GM23248 (cell line): ENCODE data around the gene GPR155. TPM values are rescaled to one million over a fixed set of nuclear protein-coding genes. Genes with fewer than 3 reads are reported as not detected.
"Not testable (repeated sequence)": the region's sequence is repeated elsewhere in the genome, so short reads cannot be mapped to it uniquely, and the experiment has no call there.

Experiments used
- DNase-seq: peaks from one replicate; pipeline ENCODE4 v3.0.0-alpha.2; 2015
- H2AFZ ChIP-seq: fragments of 200-600 bp; sonication (generic); 2 replicates; pipeline ENCODE4 v1.6.1; 2016; ENCODE audit warnings: antibody characterized with exemption
- H3F3A ChIP-seq: fragments of 200-600 bp; sonication (generic); 2 replicates; pipeline ENCODE4 v1.6.1; 2016; ENCODE audit warnings: mild to moderate bottlenecking, antibody characterized with exemption, mixed run types; ENCODE audit not compliant: insufficient read depth
- H3K27ac ChIP-seq: fragments of 200-600 bp; sonication (generic); 2 replicates; pipeline ENCODE4 v1.5.1; 2016; ENCODE audit warnings: mild to moderate bottlenecking
- H3K27me3 ChIP-seq: fragments of 200-600 bp; sonication (generic); replicated peaks from 2 replicates; pipeline ENCODE4 v1.6.1; 2016; ENCODE audit warnings: mild to moderate bottlenecking; ENCODE audit not compliant: insufficient read depth
- H3K36me3 ChIP-seq: fragments of 200-600 bp; sonication (generic); 2 replicates; pipeline ENCODE4 v1.6.1; 2016; ENCODE audit warnings: low read depth, mild to moderate bottlenecking
- H3K4me1 ChIP-seq: fragments of 200-600 bp; sonication (generic); 2 replicates; pipeline ENCODE4 v1.6.1; 2016; ENCODE audit warnings: mild to moderate bottlenecking; ENCODE audit not compliant: insufficient read depth
- H3K4me2 ChIP-seq: fragments of 200-600 bp; sonication (generic); one replicate; pipeline ENCODE4 v1.6.1; 2016; ENCODE audit warnings: mild to moderate bottlenecking; ENCODE audit not compliant: unreplicated experiment
- H3K4me3 ChIP-seq: fragments of 200-600 bp; sonication (generic); 2 replicates; pipeline ENCODE4 v1.5.1; 2016; ENCODE audit warnings: mild to moderate bottlenecking
- H3K79me2 ChIP-seq: fragments of 200-600 bp; sonication (generic); 2 replicates; pipeline ENCODE4 v1.6.1; 2016; ENCODE audit warnings: mild to moderate bottlenecking; ENCODE audit not compliant: insufficient read depth
- H3K9ac ChIP-seq: fragments of 200-600 bp; sonication (generic); 2 replicates; pipeline ENCODE4 v1.6.1; 2016; ENCODE audit warnings: mild to moderate bottlenecking
- H3K9me2 ChIP-seq: fragments of 200-600 bp; sonication (generic); 2 replicates; pipeline ENCODE4 v1.6.1; 2016; ENCODE audit warnings: mixed run types, mild to moderate bottlenecking, moderate library complexity; ENCODE audit not compliant: insufficient read depth
- H3K9me3 ChIP-seq: fragments of 200-600 bp; sonication (generic); one replicate; pipeline ENCODE4 v1.6.1; 2017; ENCODE audit warnings: low read depth
- H4K20me1 ChIP-seq: fragments of 200-600 bp; sonication (generic); 2 replicates; pipeline ENCODE4 v1.6.0; 2016; ENCODE audit not compliant: insufficient read depth
- EZH2 ChIP-seq: fragments of 200-600 bp; sonication (generic); IDR thresholded peaks from 2 replicates; pipeline ENCODE4 v1.6.1; 2018; ENCODE audit warnings: antibody characterized with exemption, mild to moderate bottlenecking; ENCODE audit not compliant: insufficient read depth, poor library complexity, severe bottlenecking
- EZH2phosphoT487 ChIP-seq: fragments of 200-600 bp; sonication (generic); IDR thresholded peaks from 2 replicates; pipeline ENCODE4 v1.6.1; 2018; ENCODE audit warnings: antibody characterized with exemption, moderate library complexity, mild to moderate bottlenecking, low read depth; ENCODE audit not compliant: insufficient read depth
- WGBS, 2 experiments: methylation state at CpG; one replicate each; pipeline ENCODE4 v1.1.6; 2015 to 2017; ENCODE audit warnings: low lambda C conversion rate in 2 of 2, low coverage in 1 of 2; ENCODE audit errors: missing lambda C conversion rate in 2 of 2; 5-methylcytosine and 5-hydroxymethylcytosine counted together
- in situ Hi-C: fragments of 300-500 bp; cut with MboI; formaldehyde crosslinking; loops from 2 replicates; pipeline ENCODE4 v1.15.0; 2020
- polyA plus RNA-seq: library from polyadenylated mRNA; unstranded; fragments of >200 nt; fragmentation: Nextera tagmentation; extraction: Ambion mirVana; gene quantifications from 2 replicates; pipeline ENCODE4 v1.2.1, GENCODE V29; 2016
- total RNA-seq: library from RNA; depleted of rRNA; stranded (reverse); fragments of >200 nt; shearing (Covaris generic); gene quantifications from 2 replicates; pipeline ENCODE4 v1.2.3, GENCODE V29; 2014

GPR155 gene
- total and polyA plus RNA-seq, 2 experiments from 2014 or later = 3.2 to 3.4 TPM

- in situ Hi-C loops = no loop called here
Measured at GRCh38 chr2:174395284-174395968, 91.4 kb downstream of the GPR155 start, which contains the start of gene SCRN3. Gene SCRN3 (plus strand): TSS chr2:174395730. CDS start chr2:174398284, 2,554 bp downstream.

GRCh38 chr2:174392706-174393105 lies 94.1 kb downstream of the GPR155 start:
- peak; percentile 8 for DNase-seq
- TF ChIP-seq EZH2 (no peak), EZH2phosphoT487 (no peak)
- H3K4me3 ChIP-seq = no peak overlapping the region
- H3F3A ChIP-seq = no peaks in the 10 kb centered on the region
- H2AFZ ChIP-seq = no peak overlapping the region
- peaks cover 22% of the 10 kb centered on the region for H3K4me1 ChIP-seq
- no peak overlapping the region for H3K9ac ChIP-seq
- H3K27ac ChIP-seq = no peak overlapping the region
- H3K9me2 ChIP-seq = no peaks in the 10 kb centered on the region
- no peak overlapping the region for H3K4me2 ChIP-seq
- H3K27me3 ChIP-seq = no peaks in the 10 kb centered on the region
- in situ Hi-C loops = no loop called here
- peaks cover 4% of the 10 kb centered on the region for H3K36me3 ChIP-seq
- peaks cover 81% of the 10 kb centered on the region for H3K79me2 ChIP-seq
- no peaks in the 10 kb centered on the region for H4K20me1 ChIP-seq
- H3K9me3 ChIP-seq = no peaks in the 10 kb centered on the region

More at GRCh38 chr2:174395284-174395968, 91.4 kb downstream of the GPR155 start, which contains the start of gene SCRN3:
- Histone ChIP-seq H3K4me2 (peak within 1 kb of the TSS; percentile 90), H3K36me3 (0 out of 2 replicates have a peak, but pooled peaks cover 2% of the 10 kb centered on the region), H3K9me2 (no peaks in the 10 kb centered on the region), H3K27me3 (no peaks in the 10 kb centered on the region), H3F3A (no peaks in the 10 kb centered on the region), H3K79me2 (peaks cover 54% of the 10 kb centered on the region), H3K4me3 (peak within 1 kb of the TSS; percentile 95), H3K4me1 (peaks cover 22% of the 10 kb centered on the region), H3K9me3 (no peaks in the 10 kb centered on the region), H3K9ac (peak within 1 kb of the TSS; percentile 94), H3K27ac (peak within 1 kb of the TSS; percentile 83), H2AFZ (peak within 1 kb of the TSS; percentile 100), H4K20me1 (no peaks in the 10 kb centered on the region)
- 2 to 3% methylated on average over 34 to 35 of the region's 35 CpGs for WGBS, 2 experiments
- TF ChIP-seq EZH2 (no peak), EZH2phosphoT487 (no peak)
- peak; percentile 84 for DNase-seq

DNA sequence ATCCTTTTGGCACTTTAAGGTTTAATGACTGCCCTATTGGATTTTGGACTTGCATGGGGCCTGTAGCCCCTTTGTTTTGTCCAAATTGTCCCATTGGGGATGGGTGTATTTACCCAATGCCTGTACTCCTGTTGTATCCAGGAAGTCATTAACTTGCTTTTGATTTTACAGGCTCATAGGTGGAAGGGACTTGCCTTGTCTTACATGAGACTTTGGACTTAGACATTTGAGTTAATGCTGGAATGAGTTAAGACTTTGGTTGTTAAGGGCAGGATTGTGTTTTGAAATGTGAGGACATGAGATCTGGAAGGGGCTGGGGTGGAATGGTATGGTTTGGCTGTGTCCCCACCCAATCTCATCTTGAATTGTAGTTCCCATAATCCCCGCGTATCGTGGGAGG lies 96.5 kb downstream of the GPR155 start:
- H4K20me1 ChIP-seq, H3K27me3 ChIP-seq, H3K9me3 ChIP-seq, H3F3A ChIP-seq, H3K9me2 ChIP-seq, DNase-seq, H3K4me3 ChIP-seq, H3K9ac ChIP-seq, in situ Hi-C loops, H3K27ac ChIP-seq, H3K4me2 ChIP-seq, H2AFZ ChIP-seq: not testable (repeated sequence)
- peaks cover 100% of the 10 kb centered on the region for H3K79me2 ChIP-seq
- H3K4me1 ChIP-seq = peaks cover 18% of the 10 kb centered on the region
- peaks cover 25% of the 10 kb centered on the region for H3K36me3 ChIP-seq
- WGBS, 2 experiments = 92 to 100% methylated on average over 3 of the region's 3 CpGs

DNA sequence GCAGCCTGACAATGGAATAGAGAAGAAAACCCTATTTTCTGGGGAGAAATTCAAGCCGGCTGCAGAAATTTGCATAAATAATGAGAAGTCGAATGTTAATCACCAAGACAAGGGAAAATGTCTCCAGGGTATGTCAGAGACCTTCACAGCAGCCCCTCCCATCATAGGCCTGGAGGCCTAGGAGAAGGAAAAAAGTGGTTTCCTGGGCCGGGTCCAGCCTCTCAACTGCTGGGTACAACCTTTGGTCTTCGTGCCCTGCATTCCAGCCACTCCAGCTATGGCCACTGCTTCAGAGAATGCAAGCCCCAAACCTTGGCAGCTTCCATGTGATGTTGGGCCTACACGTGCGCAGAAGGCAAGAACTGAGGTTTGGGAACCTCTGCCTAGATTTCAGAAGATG lies 97.3 kb downstream of the GPR155 start:
- no peak for DNase-seq
- Histone ChIP-seq H3K4me1 (peaks cover 18% of the 10 kb centered on the region), H3K27ac (no peak overlapping the region), H3K4me2 (no peak overlapping the region), H3K27me3 (no peaks in the 10 kb centered on the region), H3F3A (no peaks in the 10 kb centered on the region), H3K36me3 (peaks cover 29% of the 10 kb centered on the region), H4K20me1 (no peaks in the 10 kb centered on the region), H3K79me2 (peaks cover 100% of the 10 kb centered on the region), H2AFZ (no peak overlapping the region), H3K9me2 (no peaks in the 10 kb centered on the region), H3K9me3 (no peaks in the 10 kb centered on the region), H3K9ac (no peak overlapping the region), H3K4me3 (no peak overlapping the region)
- 97 to 100% methylated on average over 6 of the region's 6 CpGs for WGBS, 2 experiments
- in situ Hi-C loops = no loop called here
- no peak for TF ChIP-seq EZH2
- TF ChIP-seq EZH2phosphoT487 = no peak

GRCh38 chr2:174388706-174389105 lies 98.1 kb downstream of the GPR155 start:
- 86 to 92% methylated on average over 3 of the region's 3 CpGs for WGBS, 2 experiments
- H3K27me3 ChIP-seq, H2AFZ ChIP-seq, H3K9me3 ChIP-seq, H3K4me3 ChIP-seq, H3K9me2 ChIP-seq, DNase-seq, H4K20me1 ChIP-seq, H3K4me2 ChIP-seq, in situ Hi-C loops, H3F3A ChIP-seq, H3K9ac ChIP-seq, H3K27ac ChIP-seq: not testable (repeated sequence)
- peaks cover 100% of the 10 kb centered on the region for H3K79me2 ChIP-seq
- peaks cover 10% of the 10 kb centered on the region for H3K4me1 ChIP-seq
- peaks cover 36% of the 10 kb centered on the region for H3K36me3 ChIP-seq
